Measurements from ENCODE around the gene RNF32.
"Not testable (repeated sequence)": the region's sequence is repeated elsewhere in the genome, so short reads cannot be mapped to it uniquely, and the experiment has no call there.

Gene RNF32

GRCh38 chr7:156612930-156613329, 27.6 kb upstream of the RNF32 start:
- H3K4me3 ChIP-seq (ENCODE audit: low read depth, low read length), result no peak overlapping the region

- no peak overlapping the region for H3K4me3 ChIP-seq (ENCODE audit: low read depth, low read length)
These were observed 25.9 kb upstream of the RNF32 start for GRCh38 chr7:156614434-156615264.

- H3K4me3 ChIP-seq (ENCODE audit: low read depth, low read length), result peak overlapping the region; percentile 21
These were observed 24.0 kb upstream of the RNF32 start for GRCh38 chr7:156616269-156617202.

GRCh38 chr7:156617215-156617614, 23.4 kb upstream of the RNF32 start:
- H3K4me3 ChIP-seq (ENCODE audit: low read depth, low read length), result peak overlapping the region; percentile 21

GRCh38 chr7:156618078-156618779, 22.3 kb upstream of the RNF32 start:
- H3K4me3 ChIP-seq (ENCODE audit: low read depth, low read length), result no peak overlapping the region

GRCh38 chr7:156618780-156619367, 21.7 kb upstream of the RNF32 start:
- H3K4me3 ChIP-seq (ENCODE audit: low read depth, low read length), result no peak overlapping the region

GRCh38 chr7:156619488-156620290, 20.9 kb upstream of the RNF32 start:
- H3K4me3 ChIP-seq (ENCODE audit: low read depth, low read length), result not testable (repeated sequence)

- H3K4me3 ChIP-seq (ENCODE audit: low read depth, low read length), result no peak overlapping the region
These were observed 20.3 kb upstream of the RNF32 start for GRCh38 chr7:156620291-156620675.

- H3K4me3 ChIP-seq (ENCODE audit: low read depth, low read length), result no peak overlapping the region
These were observed 18.9 kb upstream of the RNF32 start for GRCh38 chr7:156621652-156622051.

- no peak overlapping the region for H3K4me3 ChIP-seq (ENCODE audit: low read depth, low read length)
These were observed 15.0 kb upstream of the RNF32 start for GRCh38 chr7:156625580-156625979.

GRCh38 chr7:156626220-156626895, 14.2 kb upstream of the RNF32 start:
- no peak overlapping the region for H3K4me3 ChIP-seq (ENCODE audit: low read depth, low read length)

GRCh38 chr7:156628562-156628961, 12.0 kb upstream of the RNF32 start:
- H3K4me3 ChIP-seq (ENCODE audit: low read depth, low read length), result no peak overlapping the region

GRCh38 chr7:156629873-156630272, 10.7 kb upstream of the RNF32 start:
- no peak overlapping the region for H3K4me3 ChIP-seq (ENCODE audit: low read depth, low read length)

- no peak overlapping the region for H3K4me3 ChIP-seq (ENCODE audit: low read depth, low read length)
These were observed 6.5 kb upstream of the RNF32 start for GRCh38 chr7:156634117-156634516.

GRCh38 chr7:156635529-156636385, 4.8 kb upstream of the RNF32 start:
- no peak overlapping the region for H3K4me3 ChIP-seq (ENCODE audit: low read depth, low read length)

GRCh38 chr7:156637093-156637492, 3.5 kb upstream of the RNF32 start:
- H3K4me3 ChIP-seq (ENCODE audit: low read depth, low read length), result not testable (repeated sequence)

GRCh38 chr7:156638443-156639077, 2.0 kb upstream of the RNF32 start:
- H3K4me3 ChIP-seq (ENCODE audit: low read depth, low read length), result no peak overlapping the region
